ENCODE measurements around the gene LRP1. TPM values are rescaled to one million over a fixed set of nuclear protein-coding genes. Genes with fewer than 3 reads are reported as not detected.

The LRP1 gene
- total RNA-seq, 3 donors from 2014 or later (not counting 1 experiment from before 2014, with no cell fraction given) = 6.7 to 13.1 (median 9.5) TPM

DNA sequence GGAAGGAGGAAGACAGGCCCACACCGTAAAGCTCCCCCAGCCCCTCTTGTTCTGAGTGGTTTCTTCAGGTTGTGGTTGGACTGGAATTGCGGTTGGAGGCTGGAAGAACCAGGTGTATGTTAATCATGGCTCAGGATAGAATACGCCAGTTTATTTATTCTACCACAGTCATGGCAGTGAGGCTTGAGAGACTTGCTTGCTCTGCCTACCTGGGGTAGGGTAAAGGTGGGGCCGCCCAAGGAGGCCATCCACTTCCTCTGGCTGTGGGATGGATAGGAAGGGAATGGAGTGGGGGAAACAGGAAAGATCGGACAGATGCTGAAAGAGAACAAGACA is 109.3 kb downstream of the LRP1 start:
- Histone ChIP-seq H3K4me3 (ENCODE audit: low read length) (no peak overlapping the region), H3K36me3 (ENCODE audit: control insufficient read depth, insufficient read depth, low read length) (peaks cover 19% of the 10 kb centered on the region), H3K27ac (ENCODE audit: low read length) (no peak overlapping the region), H3K4me1 (ENCODE audit: control insufficient read depth, insufficient read depth, low read length) (peaks cover 83% of the 10 kb centered on the region), H3K27me3 (ENCODE audit: control insufficient read depth, insufficient read depth, low read length) (peaks cover 68% of the 10 kb centered on the region), H3K9me3 (ENCODE audit: control insufficient read depth, insufficient read depth, low read length) (no peaks in the 10 kb centered on the region)
- Mint-ChIP-seq H3K4me1 (peaks cover 40 to 65% of the 10 kb centered on the region in 2 donors), H3K4me3 (peak overlapping the region; percentile 77), H3K27ac (peak overlapping the region; percentile 32 to 48), H3K36me3 (peaks cover 9% of the 10 kb centered on the region), H3K27me3 (ENCODE audit: low read depth in 2 of 2) (peaks cover 57 to 61% of the 10 kb centered on the region in 2 donors), H3K9me3 (no peaks in the 10 kb centered on the region)
- ATAC-seq = no peak
- WGBS (ENCODE audit: insufficient coverage) = 39% methylated on average over 5 of the region's 5 CpGs
- peak in 1 of 2 donors; percentile 17 for DNase-seq
- intact Hi-C loops (cut with micrococcal nuclease) = no loop called here
- TF ChIP-seq, protein P1, sequence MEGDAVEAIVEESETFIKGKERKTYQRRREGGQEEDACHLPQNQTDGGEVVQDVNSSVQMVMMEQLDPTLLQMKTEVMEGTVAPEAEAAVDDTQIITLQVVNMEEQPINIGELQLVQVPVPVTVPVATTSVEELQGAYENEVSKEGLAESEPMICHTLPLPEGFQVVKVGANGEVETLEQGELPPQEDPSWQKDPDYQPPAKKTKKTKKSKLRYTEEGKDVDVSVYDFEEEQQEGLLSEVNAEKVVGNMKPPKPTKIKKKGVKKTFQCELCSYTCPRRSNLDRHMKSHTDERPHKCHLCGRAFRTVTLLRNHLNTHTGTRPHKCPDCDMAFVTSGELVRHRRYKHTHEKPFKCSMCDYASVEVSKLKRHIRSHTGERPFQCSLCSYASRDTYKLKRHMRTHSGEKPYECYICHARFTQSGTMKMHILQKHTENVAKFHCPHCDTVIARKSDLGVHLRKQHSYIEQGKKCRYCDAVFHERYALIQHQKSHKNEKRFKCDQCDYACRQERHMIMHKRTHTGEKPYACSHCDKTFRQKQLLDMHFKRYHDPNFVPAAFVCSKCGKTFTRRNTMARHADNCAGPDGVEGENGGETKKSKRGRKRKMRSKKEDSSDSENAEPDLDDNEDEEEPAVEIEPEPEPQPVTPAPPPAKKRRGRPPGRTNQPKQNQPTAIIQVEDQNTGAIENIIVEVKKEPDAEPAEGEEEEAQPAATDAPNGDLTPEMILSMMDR (IDR thresholded peaks at IDR 0.05) = no peak

DNA sequence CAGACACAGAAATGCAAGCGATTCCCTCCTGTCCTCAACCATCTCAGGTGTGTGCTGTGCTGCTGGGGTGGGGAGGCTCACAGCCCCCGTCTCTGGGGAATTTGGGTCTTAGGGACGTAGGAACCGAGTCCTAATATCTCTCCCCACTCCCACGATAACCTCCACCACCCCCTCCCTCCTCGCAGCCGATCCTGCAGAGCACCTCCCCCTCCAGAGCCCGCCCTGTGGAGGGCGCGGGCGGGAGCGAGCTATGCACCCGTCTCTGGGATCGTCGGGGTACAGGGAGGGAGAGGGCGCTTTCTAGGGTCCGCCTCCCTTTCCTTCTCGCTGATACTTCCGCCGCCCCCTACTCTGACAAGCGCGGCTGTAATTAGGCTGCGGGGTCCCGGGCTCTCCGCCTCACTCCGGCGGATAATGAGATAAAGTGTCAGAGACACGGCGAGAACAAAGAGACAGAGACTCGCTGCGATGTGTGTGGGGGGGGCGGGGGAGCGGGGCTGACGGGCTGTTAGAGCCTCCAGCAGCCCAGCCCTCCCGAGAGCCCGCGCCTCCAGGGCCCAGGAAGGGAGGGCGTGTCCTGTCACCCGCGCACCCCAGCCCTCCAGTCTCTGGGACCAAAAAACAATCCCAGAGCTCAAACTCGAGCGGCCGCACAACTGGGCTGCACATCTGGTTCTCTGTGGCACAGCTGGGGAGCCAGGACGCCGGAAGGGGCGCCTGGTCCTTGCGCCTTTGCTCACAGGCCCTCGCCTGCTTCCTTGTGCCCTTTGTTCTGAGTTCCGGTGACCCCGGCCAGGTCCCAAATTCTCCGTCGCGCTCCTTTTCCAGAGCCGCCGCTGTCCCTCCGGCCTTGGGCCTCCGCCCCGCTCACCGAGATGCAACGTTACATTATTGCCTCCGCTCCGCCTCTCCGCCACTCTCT is 109.9 kb downstream of the LRP1 start:
- no peak for ATAC-seq
- TF ChIP-seq, protein P1 (IDR thresholded peaks at IDR 0.05) = no peak
- no peak overlapping the region for H3K27ac ChIP-seq (ENCODE audit: low read length)
- Mint-ChIP-seq H3K4me1 (peaks cover 40 to 71% of the 10 kb centered on the region in 2 donors), H3K27ac (peak overlapping the region; percentile 48 to 53), H3K36me3 (peaks cover 9% of the 10 kb centered on the region), H3K4me3 (peak overlapping the region; percentile 88), H3K9me3 (no peaks in the 10 kb centered on the region), H3K27me3 (ENCODE audit: low read depth in 2 of 2) (peaks cover 61 to 63% of the 10 kb centered on the region in 2 donors)
- H3K27me3 ChIP-seq (ENCODE audit: control insufficient read depth, insufficient read depth, low read length) = peaks cover 74% of the 10 kb centered on the region
- intact Hi-C loops (cut with micrococcal nuclease) = loop anchor here (2.0 kb wide), 1 partner anchor 15 kb away; no protein-coding TSS in a partner anchor
- WGBS (ENCODE audit: insufficient coverage) = 5% methylated on average over 62 of the region's 63 CpGs
- peaks cover 90% of the 10 kb centered on the region for H3K4me1 ChIP-seq (ENCODE audit: control insufficient read depth, insufficient read depth, low read length)
- peaks cover 13% of the 10 kb centered on the region for H3K36me3 ChIP-seq (ENCODE audit: control insufficient read depth, insufficient read depth, low read length)
- H3K9me3 ChIP-seq (ENCODE audit: control insufficient read depth, insufficient read depth, low read length) = no peaks in the 10 kb centered on the region
- peak; percentile 27 to 63 for DNase-seq
- H3K4me3 ChIP-seq (ENCODE audit: low read length) = peak overlapping the region; percentile 6

DNA sequence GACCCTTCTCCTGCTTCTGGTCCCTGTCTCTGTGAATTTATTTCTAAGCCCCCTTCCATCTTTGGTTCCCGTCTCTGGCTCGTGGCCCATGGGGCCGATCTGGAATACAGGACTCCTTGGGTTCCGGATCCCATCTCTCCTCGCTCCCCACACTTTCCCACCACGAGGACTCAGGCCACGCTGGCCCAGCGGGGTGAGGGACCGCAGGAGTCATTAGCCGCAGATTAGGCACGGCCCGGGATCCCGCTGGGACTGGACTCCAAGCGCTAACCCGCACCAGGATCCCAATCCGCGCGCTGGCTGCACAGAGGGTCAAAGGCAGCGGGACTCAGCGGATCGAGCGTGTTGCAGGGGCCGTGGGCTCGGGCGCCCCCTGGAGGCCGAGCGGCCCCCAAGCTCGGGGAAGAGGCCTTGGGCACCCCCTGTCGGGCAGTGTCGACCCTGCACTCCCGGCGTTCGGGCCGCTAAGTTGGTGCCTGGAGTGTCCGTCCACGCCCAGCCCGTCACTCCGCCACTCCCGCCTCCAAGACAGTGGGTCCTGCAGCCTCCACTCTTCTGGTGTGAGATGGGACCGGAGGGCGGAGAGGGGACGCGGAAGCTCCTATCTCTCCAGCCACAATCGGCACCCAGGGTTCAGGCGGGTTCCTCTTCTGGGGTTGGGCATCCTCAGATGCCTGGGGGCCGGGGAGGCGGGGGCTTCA is 110.7 kb downstream of the LRP1 start:
- intact Hi-C loops (cut with micrococcal nuclease) = loop anchor here (1.0 to 2.0 kb wide), 2 partner anchors 16 to 25 kb away; no protein-coding TSS in a partner anchor
- TF ChIP-seq, protein P1 (IDR thresholded peaks at IDR 0.05) = peak; percentile 100
- H3K9me3 Mint-ChIP-seq = no peaks in the 10 kb centered on the region
- Histone ChIP-seq H3K4me1 (ENCODE audit: control insufficient read depth, insufficient read depth, low read length) (peaks cover 93% of the 10 kb centered on the region), H3K27ac (ENCODE audit: low read length) (no peak overlapping the region), H3K4me3 (ENCODE audit: low read length) (peak overlapping the region; percentile 6), H3K9me3 (ENCODE audit: control insufficient read depth, insufficient read depth, low read length) (no peaks in the 10 kb centered on the region), H3K36me3 (ENCODE audit: control insufficient read depth, insufficient read depth, low read length) (peaks cover 5% of the 10 kb centered on the region), H3K27me3 (ENCODE audit: control insufficient read depth, insufficient read depth, low read length) (peaks cover 78% of the 10 kb centered on the region)
- peaks cover 7% of the 10 kb centered on the region for H3K36me3 Mint-ChIP-seq
- peaks cover 45 to 79% of the 10 kb centered on the region in 2 donors for H3K4me1 Mint-ChIP-seq
- H3K4me3 Mint-ChIP-seq = peak overlapping the region; percentile 88
- peak; percentile 83 to 95 (median 85) for ATAC-seq
- H3K27me3 Mint-ChIP-seq (ENCODE audit: low read depth in 2 of 2) = peaks cover 61 to 71% of the 10 kb centered on the region in 2 donors
- H3K27ac Mint-ChIP-seq = peak overlapping the region; percentile 53 to 64
- WGBS (ENCODE audit: insufficient coverage) = 2% methylated on average over 47 of the region's 47 CpGs
- peak; percentile 92 to 94 for DNase-seq
